ENCODE results near the gene AASS.
A peak's percentile ranks its signal among the peaks of the same experiment; 100 is the strongest.

The AASS gene

GRCh38 chr7:122070062-122070461 lies 74.0 kb downstream of the AASS start:
- Histone ChIP-seq H3K9me3 (ENCODE audit: control insufficient read depth, insufficient read depth, low read depth, low read length) (no peaks in the 10 kb centered on the region), H3K36me3 (ENCODE audit: control insufficient read depth in 2 of 2, insufficient read depth in 1 of 2, low read length in 2 of 2) (0 out of 3 replicates have a peak, but pooled peaks cover 0 to 8% of the 10 kb centered on the region in 2 experiments), H3K4me1 (ENCODE audit: control insufficient read depth, insufficient read depth, low read length) (no peaks in the 10 kb centered on the region), H3K4me3 (ENCODE audit: low read depth, low read length) (no peak overlapping the region), H3K27ac (ENCODE audit: extremely low read depth, low read depth, low read length) (no peak overlapping the region)
- TF ChIP-seq ZSCAN16 (tag by site-specific recombination; IDR thresholded peaks at IDR 0.05) (no peak), ZNF514 (tag by site-specific recombination; IDR thresholded peaks at IDR 0.05) (no peak), RBAK (tag by site-specific recombination; IDR thresholded peaks at IDR 0.05) (no peak), GLIS1 (tag by site-specific recombination; IDR thresholded peaks at IDR 0.05) (no peak), ZNF585B (tag by site-specific recombination; IDR thresholded peaks at IDR 0.05) (no peak), ZBTB6 (tag by site-specific recombination; IDR thresholded peaks at IDR 0.05) (no peak), ZNF561 (tag by site-specific recombination; IDR thresholded peaks at IDR 0.05; ENCODE audit: borderline replicate concordance) (no peak), MYNN (tag by site-specific recombination; IDR thresholded peaks at IDR 0.05; ENCODE audit: borderline replicate concordance) (no peak), ZNF266 (tag by site-specific recombination; IDR thresholded peaks at IDR 0.05; ENCODE audit: low read depth) (no peak), ZNF629 (tag by site-specific recombination; IDR thresholded peaks at IDR 0.05) (no peak), ZNF426 (tag by site-specific recombination; IDR thresholded peaks at IDR 0.05) (no peak), ZFP3 (tag by site-specific recombination; IDR thresholded peaks at IDR 0.05; ENCODE audit: low read depth) (no peak), ZNF843 (tag by site-specific recombination; IDR thresholded peaks at IDR 0.05) (no peak), SETDB1 (IDR thresholded peaks at IDR 0.05; ENCODE audit: insufficient read length, low read length) (no peak), PATZ1 (tag by site-specific recombination; IDR thresholded peaks at IDR 0.05) (no peak), BCL11A (tag by site-specific recombination; IDR thresholded peaks at IDR 0.05; ENCODE audit: low read depth) (no peak), ZNF223 (tag by site-specific recombination; IDR thresholded peaks at IDR 0.05) (no peak), SP3 (tag by site-specific recombination; IDR thresholded peaks at IDR 0.05) (no peak), ZNF580 (tag by site-specific recombination; IDR thresholded peaks at IDR 0.05) (no peak), ZNF544 (tag by site-specific recombination; IDR thresholded peaks at IDR 0.05) (no peak)
- CTCF ChIA-PET = no interaction called here
- POLR2A ChIA-PET = no interaction called here

- no peaks in the 10 kb centered on the region for H3K9me3 ChIP-seq (ENCODE audit: control insufficient read depth, insufficient read depth, low read depth, low read length)
- no peak overlapping the region for H3K4me3 ChIP-seq (ENCODE audit: low read depth, low read length)
- H3K36me3 ChIP-seq (ENCODE audit: control insufficient read depth in 2 of 2, insufficient read depth in 1 of 2, low read length in 2 of 2) = 0 out of 3 replicates have a peak, but pooled peaks cover 0 to 5% of the 10 kb centered on the region in 2 experiments
- no peak overlapping the region for H3K27ac ChIP-seq (ENCODE audit: extremely low read depth, low read depth, low read length)
- H3K4me1 ChIP-seq (ENCODE audit: control insufficient read depth, insufficient read depth, low read length) = no peaks in the 10 kb centered on the region
- CTCF ChIA-PET = no interaction called here
- TF ChIP-seq ZNF600 (tag by site-specific recombination; IDR thresholded peaks at IDR 0.05) (no peak), ZNF2 (tag by site-specific recombination; IDR thresholded peaks at IDR 0.05) (no peak), ZNF768 (tag by site-specific recombination; IDR thresholded peaks at IDR 0.05) (no peak), SCRT2 (tag by site-specific recombination; IDR thresholded peaks at IDR 0.05) (peak; percentile 56), SP2 (tag by site-specific recombination; IDR thresholded peaks at IDR 0.05) (no peak)
- POLR2A ChIA-PET = no interaction called here
Observed at GRCh38 chr7:122068999-122069398, 75.0 kb downstream of the AASS start.
